Measurements from ENCODE around the gene ARHGAP1. TPM values are rescaled to one million over a fixed set of nuclear protein-coding genes. Genes with fewer than 3 reads are reported as not detected.
A peak's percentile ranks its signal among the peaks of the same experiment; 100 is the strongest.

Gene ARHGAP1
- total RNA-seq, 1 experiment from 2014 or later = 53.0 TPM

DNA sequence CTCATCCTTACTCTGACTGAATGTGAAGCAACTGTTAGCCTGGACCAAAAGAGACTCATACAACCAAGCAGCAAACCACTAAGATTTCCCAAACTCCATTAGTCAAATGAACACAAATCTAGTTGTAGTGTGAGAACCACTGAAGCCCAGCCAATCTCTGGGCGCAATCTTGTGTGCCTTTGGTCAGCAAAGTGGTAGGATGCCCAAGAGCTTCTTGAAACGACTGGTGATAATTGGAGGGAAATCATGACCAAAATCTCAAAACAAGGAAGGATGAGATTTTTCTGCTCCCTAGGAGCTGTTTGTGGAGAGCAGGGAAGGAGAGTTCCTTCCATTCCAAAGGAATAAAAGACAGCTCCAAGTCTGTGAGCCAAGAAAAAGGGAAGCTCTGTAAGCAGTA lies 42.6 kb upstream of the ARHGAP1 start (continued):
- TF ChIP-seq, protein P1, sequence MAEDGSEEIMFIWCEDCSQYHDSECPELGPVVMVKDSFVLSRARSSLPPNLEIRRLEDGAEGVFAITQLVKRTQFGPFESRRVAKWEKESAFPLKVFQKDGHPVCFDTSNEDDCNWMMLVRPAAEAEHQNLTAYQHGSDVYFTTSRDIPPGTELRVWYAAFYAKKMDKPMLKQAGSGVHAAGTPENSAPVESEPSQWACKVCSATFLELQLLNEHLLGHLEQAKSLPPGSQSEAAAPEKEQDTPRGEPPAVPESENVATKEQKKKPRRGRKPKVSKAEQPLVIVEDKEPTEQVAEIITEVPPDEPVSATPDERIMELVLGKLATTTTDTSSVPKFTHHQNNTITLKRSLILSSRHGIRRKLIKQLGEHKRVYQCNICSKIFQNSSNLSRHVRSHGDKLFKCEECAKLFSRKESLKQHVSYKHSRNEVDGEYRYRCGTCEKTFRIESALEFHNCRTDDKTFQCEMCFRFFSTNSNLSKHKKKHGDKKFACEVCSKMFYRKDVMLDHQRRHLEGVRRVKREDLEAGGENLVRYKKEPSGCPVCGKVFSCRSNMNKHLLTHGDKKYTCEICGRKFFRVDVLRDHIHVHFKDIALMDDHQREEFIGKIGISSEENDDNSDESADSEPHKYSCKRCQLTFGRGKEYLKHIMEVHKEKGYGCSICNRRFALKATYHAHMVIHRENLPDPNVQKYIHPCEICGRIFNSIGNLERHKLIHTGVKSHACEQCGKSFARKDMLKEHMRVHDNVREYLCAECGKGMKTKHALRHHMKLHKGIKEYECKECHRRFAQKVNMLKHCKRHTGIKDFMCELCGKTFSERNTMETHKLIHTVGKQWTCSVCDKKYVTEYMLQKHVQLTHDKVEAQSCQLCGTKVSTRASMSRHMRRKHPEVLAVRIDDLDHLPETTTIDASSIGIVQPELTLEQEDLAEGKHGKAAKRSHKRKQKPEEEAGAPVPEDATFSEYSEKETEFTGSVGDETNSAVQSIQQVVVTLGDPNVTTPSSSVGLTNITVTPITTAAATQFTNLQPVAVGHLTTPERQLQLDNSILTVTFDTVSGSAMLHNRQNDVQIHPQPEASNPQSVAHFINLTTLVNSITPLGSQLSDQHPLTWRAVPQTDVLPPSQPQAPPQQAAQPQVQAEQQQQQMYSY (CRISPR knock-in tag; IDR thresholded peaks at IDR 0.05) = no peak
- TF ChIP-seq, protein P2, sequence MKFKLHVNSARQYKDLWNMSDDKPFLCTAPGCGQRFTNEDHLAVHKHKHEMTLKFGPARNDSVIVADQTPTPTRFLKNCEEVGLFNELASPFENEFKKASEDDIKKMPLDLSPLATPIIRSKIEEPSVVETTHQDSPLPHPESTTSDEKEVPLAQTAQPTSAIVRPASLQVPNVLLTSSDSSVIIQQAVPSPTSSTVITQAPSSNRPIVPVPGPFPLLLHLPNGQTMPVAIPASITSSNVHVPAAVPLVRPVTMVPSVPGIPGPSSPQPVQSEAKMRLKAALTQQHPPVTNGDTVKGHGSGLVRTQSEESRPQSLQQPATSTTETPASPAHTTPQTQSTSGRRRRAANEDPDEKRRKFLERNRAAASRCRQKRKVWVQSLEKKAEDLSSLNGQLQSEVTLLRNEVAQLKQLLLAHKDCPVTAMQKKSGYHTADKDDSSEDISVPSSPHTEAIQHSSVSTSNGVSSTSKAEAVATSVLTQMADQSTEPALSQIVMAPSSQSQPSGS (CRISPR knock-in tag; IDR thresholded peaks at IDR 0.05; ENCODE audit: borderline replicate concordance, low read depth) = no peak
- TF ChIP-seq OVOL2 (CRISPR knock-in tag; IDR thresholded peaks at IDR 0.05; ENCODE audit: borderline replicate concordance) (no peak), ZNF232 (CRISPR knock-in tag; IDR thresholded peaks at IDR 0.05) (no peak), ZNF423 (CRISPR knock-in tag; IDR thresholded peaks at IDR 0.05) (no peak)

DNA sequence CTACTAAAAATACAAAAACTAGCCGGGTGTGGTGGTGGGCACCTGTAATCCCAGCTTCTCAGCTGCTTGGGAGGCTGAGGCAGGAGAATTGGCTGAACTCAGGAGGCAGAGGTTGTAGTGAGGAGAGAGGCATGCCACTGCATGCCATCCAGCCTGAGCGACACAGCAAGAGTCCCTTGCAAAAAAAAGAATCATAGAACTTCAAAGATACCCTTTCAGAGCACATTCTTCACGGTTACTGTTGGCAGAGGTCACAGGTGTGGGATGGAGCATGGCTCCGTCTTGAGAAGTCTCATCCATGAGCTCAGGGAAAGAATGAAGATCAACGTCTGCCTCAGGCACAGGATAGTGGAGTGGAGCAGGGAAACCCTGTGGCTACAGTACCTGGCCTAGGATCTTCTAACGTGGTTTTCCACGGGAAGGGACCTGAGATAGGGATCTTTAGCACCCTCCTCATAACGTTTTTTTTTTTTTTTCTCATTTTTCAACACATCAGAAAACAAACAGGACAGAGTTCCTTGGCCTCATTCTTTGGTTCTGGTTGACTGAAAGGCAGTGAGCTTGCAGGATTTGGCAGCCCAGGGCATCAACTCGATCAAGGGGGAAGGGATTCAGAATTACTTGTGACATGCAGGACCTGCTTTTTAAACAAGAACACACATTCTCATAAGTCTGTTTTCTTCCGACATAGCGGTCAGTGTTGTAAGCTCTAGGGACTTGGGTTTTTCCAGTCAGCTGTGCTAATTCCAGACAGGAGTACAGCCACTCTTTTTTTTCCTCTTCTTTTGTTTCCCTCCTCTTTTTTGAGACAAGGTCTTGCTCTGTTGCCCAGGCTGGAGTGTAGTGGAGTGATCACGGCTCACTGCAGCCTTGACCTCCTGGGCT lies 41.4 kb upstream of the ARHGAP1 start:
- CTCF ChIA-PET = interaction anchor here (0.5 kb wide), 1 partner anchor 15 kb away, joined by 3 read pairs; no protein-coding TSS in a partner anchor
- no peak overlapping the region for H3K4me3 Mint-ChIP-seq
- TF ChIP-seq CREM (CRISPR knock-in tag; IDR thresholded peaks at IDR 0.05) (no peak), ESRRA (CRISPR knock-in tag; IDR thresholded peaks at IDR 0.05; ENCODE audit: borderline replicate concordance) (no peak), ZNF416 (CRISPR knock-in tag; IDR thresholded peaks at IDR 0.05) (no peak), SMAD4 (CRISPR knock-in tag; IDR thresholded peaks at IDR 0.05) (no peak), HMGA2 (CRISPR knock-in tag; IDR thresholded peaks at IDR 0.05) (no peak), OVOL2 (CRISPR knock-in tag; IDR thresholded peaks at IDR 0.05; ENCODE audit: borderline replicate concordance) (no peak), GABPB1 (CRISPR knock-in tag; IDR thresholded peaks at IDR 0.05) (no peak)
- TF ChIP-seq, protein P3, sequence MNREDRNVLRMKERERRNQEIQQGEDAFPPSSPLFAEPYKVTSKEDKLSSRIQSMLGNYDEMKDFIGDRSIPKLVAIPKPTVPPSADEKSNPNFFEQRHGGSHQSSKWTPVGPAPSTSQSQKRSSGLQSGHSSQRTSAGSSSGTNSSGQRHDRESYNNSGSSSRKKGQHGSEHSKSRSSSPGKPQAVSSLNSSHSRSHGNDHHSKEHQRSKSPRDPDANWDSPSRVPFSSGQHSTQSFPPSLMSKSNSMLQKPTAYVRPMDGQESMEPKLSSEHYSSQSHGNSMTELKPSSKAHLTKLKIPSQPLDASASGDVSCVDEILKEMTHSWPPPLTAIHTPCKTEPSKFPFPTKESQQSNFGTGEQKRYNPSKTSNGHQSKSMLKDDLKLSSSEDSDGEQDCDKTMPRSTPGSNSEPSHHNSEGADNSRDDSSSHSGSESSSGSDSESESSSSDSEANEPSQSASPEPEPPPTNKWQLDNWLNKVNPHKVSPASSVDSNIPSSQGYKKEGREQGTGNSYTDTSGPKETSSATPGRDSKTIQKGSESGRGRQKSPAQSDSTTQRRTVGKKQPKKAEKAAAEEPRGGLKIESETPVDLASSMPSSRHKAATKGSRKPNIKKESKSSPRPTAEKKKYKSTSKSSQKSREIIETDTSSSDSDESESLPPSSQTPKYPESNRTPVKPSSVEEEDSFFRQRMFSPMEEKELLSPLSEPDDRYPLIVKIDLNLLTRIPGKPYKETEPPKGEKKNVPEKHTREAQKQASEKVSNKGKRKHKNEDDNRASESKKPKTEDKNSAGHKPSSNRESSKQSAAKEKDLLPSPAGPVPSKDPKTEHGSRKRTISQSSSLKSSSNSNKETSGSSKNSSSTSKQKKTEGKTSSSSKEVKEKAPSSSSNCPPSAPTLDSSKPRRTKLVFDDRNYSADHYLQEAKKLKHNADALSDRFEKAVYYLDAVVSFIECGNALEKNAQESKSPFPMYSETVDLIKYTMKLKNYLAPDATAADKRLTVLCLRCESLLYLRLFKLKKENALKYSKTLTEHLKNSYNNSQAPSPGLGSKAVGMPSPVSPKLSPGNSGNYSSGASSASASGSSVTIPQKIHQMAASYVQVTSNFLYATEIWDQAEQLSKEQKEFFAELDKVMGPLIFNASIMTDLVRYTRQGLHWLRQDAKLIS (CRISPR knock-in tag; IDR thresholded peaks at IDR 0.05; ENCODE audit: borderline replicate concordance) = no peak
- TF ChIP-seq, protein P4, sequence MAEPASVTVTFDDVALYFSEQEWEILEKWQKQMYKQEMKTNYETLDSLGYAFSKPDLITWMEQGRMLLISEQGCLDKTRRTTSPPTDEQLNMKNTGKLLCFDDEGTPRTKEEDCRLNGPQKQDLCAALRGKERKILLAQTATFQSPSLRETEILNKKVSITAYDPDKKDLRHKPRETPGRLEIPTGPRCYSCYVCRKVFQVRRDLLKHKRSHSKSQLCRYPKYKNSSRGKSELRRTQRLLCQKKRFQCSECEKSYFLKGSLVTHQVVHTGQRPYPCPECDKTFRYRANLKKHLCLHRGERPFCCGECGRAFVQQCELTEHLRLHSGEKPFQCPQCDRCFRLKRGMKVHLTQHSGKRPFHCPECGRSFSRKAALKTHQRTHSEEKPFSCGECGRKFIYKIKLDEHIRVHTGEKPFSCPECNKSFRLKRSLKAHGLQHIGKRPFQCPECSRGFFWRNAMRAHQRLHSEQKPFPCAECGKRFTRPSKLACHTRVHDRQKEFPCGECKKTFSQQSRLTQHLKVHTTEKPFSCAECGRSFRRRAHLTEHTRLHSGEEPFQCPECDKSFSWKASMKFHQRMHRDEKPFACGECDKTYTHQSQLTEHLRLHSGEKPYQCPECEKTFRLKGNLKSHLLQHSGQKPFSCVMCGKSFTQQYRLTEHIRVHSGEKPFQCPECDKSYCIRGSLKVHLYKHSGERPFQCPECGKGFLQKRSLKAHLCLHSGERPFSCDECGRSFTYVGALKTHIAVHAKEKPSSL (CRISPR knock-in tag; conservative IDR thresholded peaks at IDR 0.05) = no peak
- TF ChIP-seq, protein P5, sequence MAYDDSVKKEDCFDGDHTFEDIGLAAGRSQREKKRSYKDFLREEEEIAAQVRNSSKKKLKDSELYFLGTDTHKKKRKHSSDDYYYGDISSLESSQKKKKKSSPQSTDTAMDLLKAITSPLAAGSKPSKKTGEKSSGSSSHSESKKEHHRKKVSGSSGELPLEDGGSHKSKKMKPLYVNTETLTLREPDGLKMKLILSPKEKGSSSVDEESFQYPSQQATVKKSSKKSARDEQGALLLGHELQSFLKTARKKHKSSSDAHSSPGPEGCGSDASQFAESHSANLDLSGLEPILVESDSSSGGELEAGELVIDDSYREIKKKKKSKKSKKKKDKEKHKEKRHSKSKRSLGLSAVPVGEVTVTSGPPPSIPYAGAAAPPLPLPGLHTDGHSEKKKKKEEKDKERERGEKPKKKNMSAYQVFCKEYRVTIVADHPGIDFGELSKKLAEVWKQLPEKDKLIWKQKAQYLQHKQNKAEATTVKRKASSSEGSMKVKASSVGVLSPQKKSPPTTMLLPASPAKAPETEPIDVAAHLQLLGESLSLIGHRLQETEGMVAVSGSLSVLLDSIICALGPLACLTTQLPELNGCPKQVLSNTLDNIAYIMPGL (CRISPR knock-in tag; IDR thresholded peaks at IDR 0.05) = no peak
- TF ChIP-seq, protein P1 (CRISPR knock-in tag; IDR thresholded peaks at IDR 0.05) = no peak
- TF ChIP-seq, protein P6, sequence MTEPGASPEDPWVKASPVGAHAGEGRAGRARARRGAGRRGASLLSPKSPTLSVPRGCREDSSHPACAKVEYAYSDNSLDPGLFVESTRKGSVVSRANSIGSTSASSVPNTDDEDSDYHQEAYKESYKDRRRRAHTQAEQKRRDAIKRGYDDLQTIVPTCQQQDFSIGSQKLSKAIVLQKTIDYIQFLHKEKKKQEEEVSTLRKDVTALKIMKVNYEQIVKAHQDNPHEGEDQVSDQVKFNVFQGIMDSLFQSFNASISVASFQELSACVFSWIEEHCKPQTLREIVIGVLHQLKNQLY (CRISPR knock-in tag; IDR thresholded peaks at IDR 0.05) = no peak

More for the DNA sequence above, 41.4 kb upstream of the ARHGAP1 start:
- peak overlapping the region; percentile 20; the same call in 1 of the 2 replicates for H3K27ac Mint-ChIP-seq
- peaks cover 54% of the 10 kb centered on the region for H3K36me3 Mint-ChIP-seq
- H3K27me3 Mint-ChIP-seq (ENCODE audit: low read depth) = no peaks in the 10 kb centered on the region; the same call in 1 of the 2 replicates
- H3K4me1 Mint-ChIP-seq = peaks cover 5% of the 10 kb centered on the region; the same call in 1 of the 2 replicates
- no peak for ATAC-seq
- POLR2A ChIA-PET = no interaction called here
- no peaks in the 10 kb centered on the region for H3K9me3 Mint-ChIP-seq
- DNase-seq (ENCODE audit: low spot score) = no peak
